T-cell (primary cell): ENCODE data around the gene GNE. TPM values are rescaled to one million over a fixed set of nuclear protein-coding genes. Genes with fewer than 3 reads are reported as not detected.

Source experiments
- ATAC-seq, 4 experiments: fragments of 200-7000 bp in 3 of 4; fragments of 150-1000 bp in 1 of 4; cut with Tn5 transposase; replicated peaks in 1 of 4; 1 replicate in 3 of 4; 2 replicates in 1 of 4; pipeline ENCODE4 v1.10.0; 2021; ENCODE audit warnings: moderate library complexity in 3 of 4, mild to moderate bottlenecking in 2 of 4, moderate number of reproducible peaks in 1 of 4
- CTCF ChIA-PET, 2 donors: fragments of 300-600 bp; sonication (Branson Sonifier 250); formaldehyde crosslinking; loops; one replicate each; lab custom pipeline; 2022; ENCODE audit warnings: antibody characterized with exemption in 2 of 2; lab: Charles Lee
- POLR2A ChIA-PET, 2 donors: fragments of 300-600 bp; sonication (Branson Sonifier 250); formaldehyde crosslinking; loops; one replicate each; lab custom pipeline; 2022; ENCODE audit warnings: antibody characterized with exemption in 2 of 2; lab: Charles Lee
- DNase-seq, 35 experiments: peaks; one replicate each; pipeline versions ENCODE4 v3.0.0 to v3.0.0-alpha.2; 2013 to 2023
- H3K27ac ChIP-seq: one replicate; pipeline ENCODE4 v1.5.1; 2013; ENCODE audit warnings: low read length
- H3K27me3 ChIP-seq, 2 experiments: replicated peaks in 1 of 2; 1 replicate in 1 of 2; 2 replicates in 1 of 2; pipeline versions ENCODE4 v1.6.1 to v1.7.0; 2013; ENCODE audit warnings: low read length in 1 of 2, mixed read lengths in 1 of 2; ENCODE audit not compliant: control insufficient read depth in 2 of 2, insufficient read depth in 2 of 2; ENCODE audit errors: extremely low read depth in 1 of 2
- H3K36me3 ChIP-seq, 2 donors: 1 replicate in 1 of 2; 2 replicates in 1 of 2; pipeline versions ENCODE4 v1.6.1 to v1.7.0; 2013; ENCODE audit warnings: low read length in 1 of 2; ENCODE audit not compliant: control insufficient read depth in 2 of 2, insufficient read depth in 1 of 2; ENCODE audit errors: extremely low read depth in 1 of 2
- H3K4me1 ChIP-seq, 2 experiments: 1 replicate in 1 of 2; 2 replicates in 1 of 2; pipeline versions ENCODE4 v1.6.1 to v1.7.0; 2013; ENCODE audit warnings: low read length in 2 of 2, mixed read lengths in 1 of 2; ENCODE audit not compliant: insufficient read depth in 2 of 2, control insufficient read depth in 1 of 2; ENCODE audit errors: extremely low read depth in 1 of 2
- H3K4me3 ChIP-seq, 2 donors: 1 replicate in 1 of 2; 2 replicates in 1 of 2; pipeline versions ENCODE4 v1.5.1 to v1.7.0; 2013; ENCODE audit warnings: mild to moderate bottlenecking in 2 of 2, low read length in 1 of 2, moderate library complexity in 1 of 2; ENCODE audit not compliant: control insufficient read depth in 1 of 2; ENCODE audit errors: extremely low read depth in 1 of 2
- H3K9me3 ChIP-seq: 2 replicates; pipeline ENCODE4 v1.7.0; 2013
- H3K27ac Mint-ChIP-seq, 2 donors: one replicate each; pipeline ENCODE4 v1.8.0; 2020 to 2021; ENCODE audit warnings: mild to moderate bottlenecking in 2 of 2, mixed read lengths in 2 of 2
- H3K27me3 Mint-ChIP-seq, 2 donors: one replicate each; pipeline ENCODE4 v1.8.0; 2021 to 2022; ENCODE audit warnings: mixed read lengths in 2 of 2
- H3K36me3 Mint-ChIP-seq: one replicate; pipeline ENCODE4 v1.8.0; 2021; ENCODE audit warnings: mixed read lengths
- H3K4me1 Mint-ChIP-seq, 3 donors: one replicate each; pipeline ENCODE4 v1.8.0; 2020 to 2022; ENCODE audit warnings: mixed read lengths in 3 of 3, mild to moderate bottlenecking in 1 of 3
- H3K4me3 Mint-ChIP-seq, 3 donors: one replicate each; pipeline ENCODE4 v1.8.0; 2020 to 2022; ENCODE audit warnings: mild to moderate bottlenecking in 3 of 3, mixed read lengths in 3 of 3, moderate library complexity in 3 of 3
- H3K9me3 Mint-ChIP-seq, 3 donors: one replicate each; pipeline ENCODE4 v1.8.0; 2020 to 2022; ENCODE audit warnings: mixed read lengths in 3 of 3
- WGBS: methylation state at CpG from one replicate; pipeline ENCODE4 v1.1.5; 2013; ENCODE audit warnings: missing lambda C conversion rate; ENCODE audit not compliant: insufficient coverage; 5-methylcytosine and 5-hydroxymethylcytosine counted together
- total RNA-seq, 35 experiments: library from RNA in 6 of 35; stranded (reverse) in 6 of 35; fragments of 120-200 nt in 1 of 35; gene quantifications; one replicate each; pipeline versions ENCODE4 v1.2.1 to v1.2.4 and lab custom pipeline; 2013 to 2026

Gene GNE
- total RNA-seq, 5 donors from 2014 or later (not counting 1 experiment from before 2014, with no cell fraction given) = 12.3 to 17.0 (median 14.9) TPM

GRCh38 chr9:36288070-36288469, 29.8 kb upstream of the GNE start:
- no peaks in the 10 kb centered on the region for H3K36me3 ChIP-seq
- no peak overlapping the region for H3K4me3 ChIP-seq
- H3K27me3 ChIP-seq = no peaks in the 10 kb centered on the region
- Mint-ChIP-seq H3K9me3 (no peaks in the 10 kb centered on the region), H3K36me3 (peaks cover 12% of the 10 kb centered on the region), H3K4me1 (no peaks in the 10 kb centered on the region), H3K27me3 (no peaks in the 10 kb centered on the region), H3K4me3 (no peak overlapping the region), H3K27ac (no peak overlapping the region)
- ChIA-PET POLR2A (no interaction called here), CTCF (interaction anchor here in 1 of 2 donors (0.5 kb wide), 1 partner anchor 234 kb away, joined by 8 read pairs; no protein-coding TSS in a partner anchor)
- WGBS = 70% methylated on average over 2 of the region's 3 CpGs
- no peak for ATAC-seq
- DNase-seq = no peak
- no peaks in the 10 kb centered on the region for H3K4me1 ChIP-seq
- no peak overlapping the region for H3K27ac ChIP-seq
- H3K9me3 ChIP-seq = no peaks in the 10 kb centered on the region

GRCh38 chr9:36286388-36286787, 28.1 kb upstream of the GNE start:
- ChIA-PET POLR2A (no interaction called here), CTCF (no interaction called here)
- H3K27ac Mint-ChIP-seq = no peak overlapping the region
- H3K4me3 Mint-ChIP-seq = no peak overlapping the region
- DNase-seq = no peak
- no CpG with 5 or more reads among the region's 6 CpGs for WGBS
- no peaks in the 10 kb centered on the region for H3K9me3 Mint-ChIP-seq
- peaks cover 12% of the 10 kb centered on the region for H3K36me3 Mint-ChIP-seq
- no peaks in the 10 kb centered on the region for H3K4me1 Mint-ChIP-seq
- no peaks in the 10 kb centered on the region for H3K27me3 Mint-ChIP-seq
- Histone ChIP-seq H3K27ac (no peak overlapping the region), H3K4me1 (no peaks in the 10 kb centered on the region), H3K9me3 (no peaks in the 10 kb centered on the region), H3K27me3 (no peaks in the 10 kb centered on the region), H3K36me3 (no peaks in the 10 kb centered on the region), H3K4me3 (no peak overlapping the region)
- no peak for ATAC-seq

- ChIA-PET POLR2A (no interaction called here), CTCF (interaction anchor here in 1 of 2 donors (0.5 kb wide), 1 partner anchor 499 kb away, joined by 3 read pairs; no protein-coding TSS in a partner anchor)
- Histone ChIP-seq H3K27me3 (no peaks in the 10 kb centered on the region), H3K27ac (no peak overlapping the region), H3K9me3 (no peaks in the 10 kb centered on the region), H3K36me3 (no peaks in the 10 kb centered on the region), H3K4me3 (no peak overlapping the region), H3K4me1 (no peaks in the 10 kb centered on the region)
- DNase-seq = no peak
- Mint-ChIP-seq H3K36me3 (peaks cover 12% of the 10 kb centered on the region), H3K4me3 (no peak overlapping the region), H3K27ac (no peak overlapping the region), H3K9me3 (no peaks in the 10 kb centered on the region), H3K27me3 (no peaks in the 10 kb centered on the region), H3K4me1 (no peaks in the 10 kb centered on the region)
- no peak for ATAC-seq
- no CpG with 5 or more reads among the region's 4 CpGs for WGBS
These were observed 26.0 kb upstream of the GNE start for GRCh38 chr9:36284226-36284625.

- DNase-seq = no peak
- H3K27me3 ChIP-seq = no peaks in the 10 kb centered on the region
- WGBS = 93% methylated on average over 4 of the region's 7 CpGs
- Mint-ChIP-seq H3K27me3 (no peaks in the 10 kb centered on the region), H3K9me3 (no peaks in the 10 kb centered on the region), H3K36me3 (peaks cover 12% of the 10 kb centered on the region), H3K4me3 (no peak overlapping the region), H3K27ac (no peak overlapping the region), H3K4me1 (no peaks in the 10 kb centered on the region)
- no peaks in the 10 kb centered on the region for H3K9me3 ChIP-seq
- H3K36me3 ChIP-seq = no peaks in the 10 kb centered on the region
- ChIA-PET CTCF (no interaction called here), POLR2A (no interaction called here)
- no peak for ATAC-seq
- H3K4me3 ChIP-seq = no peak overlapping the region
- no peak overlapping the region for H3K27ac ChIP-seq
- no peaks in the 10 kb centered on the region for H3K4me1 ChIP-seq
These were observed 24.0 kb upstream of the GNE start for GRCh38 chr9:36282275-36282674.

GRCh38 chr9:36280989-36281388, 22.7 kb upstream of the GNE start:
- H3K36me3 ChIP-seq = no peaks in the 10 kb centered on the region
- H3K4me1 ChIP-seq = no peaks in the 10 kb centered on the region
- H3K27me3 ChIP-seq = no peaks in the 10 kb centered on the region
- 85% methylated on average over 2 of the region's 4 CpGs for WGBS
- CTCF ChIA-PET = interaction anchor here in 1 of 2 donors (0.5 kb wide), 1 partner anchor 8 kb away, joined by 4 read pairs; no protein-coding TSS in a partner anchor
- no peaks in the 10 kb centered on the region for H3K9me3 Mint-ChIP-seq
- peaks cover 7% of the 10 kb centered on the region for H3K36me3 Mint-ChIP-seq
- no peak overlapping the region for H3K4me3 Mint-ChIP-seq
- POLR2A ChIA-PET = interaction anchor here in 1 of 2 donors (0.6 kb wide), 1 partner anchor 19 kb away, joined by 4 read pairs; no protein-coding TSS in a partner anchor
- no peak overlapping the region for H3K27ac ChIP-seq
- DNase-seq = no peak
- no peak overlapping the region for H3K4me3 ChIP-seq
- H3K9me3 ChIP-seq = no peaks in the 10 kb centered on the region
- no peaks in the 10 kb centered on the region for H3K27me3 Mint-ChIP-seq
- no peak overlapping the region for H3K27ac Mint-ChIP-seq
- H3K4me1 Mint-ChIP-seq = no peaks in the 10 kb centered on the region
- ATAC-seq = no peak

- Mint-ChIP-seq H3K4me3 (no peak overlapping the region), H3K4me1 (no peaks in the 10 kb centered on the region), H3K9me3 (no peaks in the 10 kb centered on the region), H3K27me3 (no peaks in the 10 kb centered on the region), H3K27ac (no peak overlapping the region), H3K36me3 (no peaks in the 10 kb centered on the region)
- DNase-seq = no peak
- Histone ChIP-seq H3K27ac (no peak overlapping the region), H3K36me3 (no peaks in the 10 kb centered on the region), H3K9me3 (no peaks in the 10 kb centered on the region), H3K4me3 (no peak overlapping the region), H3K27me3 (no peaks in the 10 kb centered on the region), H3K4me1 (no peaks in the 10 kb centered on the region)
- WGBS = 100% methylated on average over 1 of the region's 2 CpGs
- ChIA-PET CTCF (no interaction called here), POLR2A (no interaction called here)
- no peak for ATAC-seq
These were observed 20.0 kb upstream of the GNE start for GRCh38 chr9:36278243-36278642.

GRCh38 chr9:36276781-36277181, 18.5 kb upstream of the GNE start:
- Mint-ChIP-seq H3K27ac (no peak overlapping the region), H3K9me3 (no peaks in the 10 kb centered on the region), H3K4me3 (no peak overlapping the region), H3K36me3 (no peaks in the 10 kb centered on the region), H3K27me3 (no peaks in the 10 kb centered on the region), H3K4me1 (no peaks in the 10 kb centered on the region)
- ATAC-seq = no peak
- POLR2A ChIA-PET = no interaction called here
- no peak overlapping the region for H3K4me3 ChIP-seq
- no peaks in the 10 kb centered on the region for H3K9me3 ChIP-seq
- 73% methylated on average over 2 of the region's 7 CpGs for WGBS
- no peaks in the 10 kb centered on the region for H3K27me3 ChIP-seq
- H3K27ac ChIP-seq = no peak overlapping the region
- CTCF ChIA-PET = interaction anchor here in 1 of 2 donors (0.6 kb wide), 1 partner anchor 98 kb away, joined by 3 read pairs; no protein-coding TSS in a partner anchor
- no peaks in the 10 kb centered on the region for H3K36me3 ChIP-seq
- no peaks in the 10 kb centered on the region for H3K4me1 ChIP-seq
- DNase-seq = no peak
